ENCODE data around the gene PTPRN2.

DNA sequence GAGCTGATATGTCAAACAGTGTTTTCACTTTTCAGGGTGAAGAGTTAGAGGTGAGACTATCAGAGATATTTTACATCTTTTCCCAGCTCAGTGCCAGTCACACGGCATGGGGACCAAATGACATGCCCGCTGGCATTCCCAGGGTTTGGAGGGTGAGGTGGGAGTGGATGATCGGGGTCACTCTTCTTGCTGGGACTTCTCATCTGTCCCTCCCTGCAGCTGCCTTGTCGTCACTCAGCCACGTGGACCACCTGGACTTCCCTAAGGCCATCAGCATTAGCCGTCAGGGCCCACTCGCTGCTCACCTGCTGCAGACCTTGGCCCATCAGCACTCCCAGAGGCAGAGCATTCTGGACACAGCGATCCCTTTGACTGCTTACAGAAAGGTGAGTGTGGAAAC is 949.1 kb downstream of the PTPRN2 start:
- TF ChIP-seq, protein P1, sequence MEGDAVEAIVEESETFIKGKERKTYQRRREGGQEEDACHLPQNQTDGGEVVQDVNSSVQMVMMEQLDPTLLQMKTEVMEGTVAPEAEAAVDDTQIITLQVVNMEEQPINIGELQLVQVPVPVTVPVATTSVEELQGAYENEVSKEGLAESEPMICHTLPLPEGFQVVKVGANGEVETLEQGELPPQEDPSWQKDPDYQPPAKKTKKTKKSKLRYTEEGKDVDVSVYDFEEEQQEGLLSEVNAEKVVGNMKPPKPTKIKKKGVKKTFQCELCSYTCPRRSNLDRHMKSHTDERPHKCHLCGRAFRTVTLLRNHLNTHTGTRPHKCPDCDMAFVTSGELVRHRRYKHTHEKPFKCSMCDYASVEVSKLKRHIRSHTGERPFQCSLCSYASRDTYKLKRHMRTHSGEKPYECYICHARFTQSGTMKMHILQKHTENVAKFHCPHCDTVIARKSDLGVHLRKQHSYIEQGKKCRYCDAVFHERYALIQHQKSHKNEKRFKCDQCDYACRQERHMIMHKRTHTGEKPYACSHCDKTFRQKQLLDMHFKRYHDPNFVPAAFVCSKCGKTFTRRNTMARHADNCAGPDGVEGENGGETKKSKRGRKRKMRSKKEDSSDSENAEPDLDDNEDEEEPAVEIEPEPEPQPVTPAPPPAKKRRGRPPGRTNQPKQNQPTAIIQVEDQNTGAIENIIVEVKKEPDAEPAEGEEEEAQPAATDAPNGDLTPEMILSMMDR (IDR thresholded peaks at IDR 0.05), result no peak
- TF ChIP-seq POLR2AphosphoS5 (IDR thresholded peaks at IDR 0.05), result no peak
- no peak for TF ChIP-seq POLR2A (IDR thresholded peaks at IDR 0.05)
- TF ChIP-seq EP300 (IDR thresholded peaks at IDR 0.05), result no peak

All from sigmoid colon (tissue), 4 donors.